Esophagus (tissue), 2 donors: Measurements from ENCODE around the gene POLR1G. TPM values are rescaled to one million over a fixed set of nuclear protein-coding genes. Genes with fewer than 3 reads are reported as not detected.

Source experiments
- H3K27ac ChIP-seq, 2 donors: one replicate each; pipeline ENCODE4 v1.5.1; 2013; ENCODE audit warnings: low read depth in 2 of 2, mild to moderate bottlenecking in 2 of 2, inconsistent platforms in 1 of 2, low read length in 1 of 2, moderate library complexity in 1 of 2
- H3K27me3 ChIP-seq, 2 donors: one replicate each; pipeline ENCODE4 v1.6.1; 2013; ENCODE audit warnings: low read length in 2 of 2, control low read depth in 1 of 2, mild to moderate bottlenecking in 1 of 2; ENCODE audit not compliant: insufficient read depth in 2 of 2, control insufficient read depth in 1 of 2
- H3K36me3 ChIP-seq, 2 donors: one replicate each; pipeline ENCODE4 v1.6.1; 2013; ENCODE audit warnings: low read length in 1 of 2; ENCODE audit not compliant: control insufficient read depth in 2 of 2, insufficient read depth in 2 of 2
- H3K4me1 ChIP-seq, 2 donors: one replicate each; pipeline ENCODE4 v1.6.1; 2013; ENCODE audit warnings: low read length in 1 of 2; ENCODE audit not compliant: control insufficient read depth in 2 of 2, insufficient read depth in 2 of 2
- H3K4me3 ChIP-seq, 2 donors: one replicate each; pipeline ENCODE4 v1.5.1; 2013; ENCODE audit warnings: low read length in 2 of 2, mild to moderate bottlenecking in 2 of 2, low read depth in 1 of 2, moderate library complexity in 1 of 2
- H3K9me3 ChIP-seq, 2 donors: one replicate each; pipeline ENCODE4 v1.6.1; 2013; ENCODE audit warnings: mild to moderate bottlenecking in 2 of 2, low read depth in 1 of 2, low read length in 1 of 2, moderate library complexity in 1 of 2; ENCODE audit not compliant: control insufficient read depth in 2 of 2, insufficient read depth in 1 of 2
- WGBS, 2 donors: extraction: QIAGEN DNeasy Blood & Tissue Kit; methylation state at CpG; one replicate each; pipeline ENCODE4 v1.1.7; 2013; 5-methylcytosine and 5-hydroxymethylcytosine counted together
- polyA plus RNA-seq, 2 donors: library from polyadenylated mRNA; stranded (reverse); fragments of 200-250 nt; gene quantifications; one replicate each; pipeline ENCODE4 v1.2.3, GENCODE V29; 2013
- donor health status: healthy with polysubstance abuse.
- donor health status: Bipolar disorder and iron deficiency.

The POLR1G gene, protein sequence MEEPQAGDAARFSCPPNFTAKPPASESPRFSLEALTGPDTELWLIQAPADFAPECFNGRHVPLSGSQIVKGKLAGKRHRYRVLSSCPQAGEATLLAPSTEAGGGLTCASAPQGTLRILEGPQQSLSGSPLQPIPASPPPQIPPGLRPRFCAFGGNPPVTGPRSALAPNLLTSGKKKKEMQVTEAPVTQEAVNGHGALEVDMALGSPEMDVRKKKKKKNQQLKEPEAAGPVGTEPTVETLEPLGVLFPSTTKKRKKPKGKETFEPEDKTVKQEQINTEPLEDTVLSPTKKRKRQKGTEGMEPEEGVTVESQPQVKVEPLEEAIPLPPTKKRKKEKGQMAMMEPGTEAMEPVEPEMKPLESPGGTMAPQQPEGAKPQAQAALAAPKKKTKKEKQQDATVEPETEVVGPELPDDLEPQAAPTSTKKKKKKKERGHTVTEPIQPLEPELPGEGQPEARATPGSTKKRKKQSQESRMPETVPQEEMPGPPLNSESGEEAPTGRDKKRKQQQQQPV
- polyA plus RNA-seq = 1 to 10 TPM; 6.3 to 6.8 TPM

- Histone ChIP-seq H3K36me3 (no peaks in the 10 kb centered on the region), H3K4me3 (peak within 1 kb of the TSS; percentile 84 to 93), H3K27ac (peak within 1 kb of the TSS; percentile 98 to 99), H3K9me3 (no peaks in the 10 kb centered on the region), H3K4me1 (no peaks in the 10 kb centered on the region), H3K27me3 (no peaks in the 10 kb centered on the region)
- WGBS, 2 donors = 0% methylated on average over 51 of the region's 51 CpGs
These were observed at the start of gene POLR1G for GRCh38 chr19:45406226-45407090. POLR1G (plus strand) TSS chr19:45406644; CDS start chr19:45406697, 53 bp downstream.

- Histone ChIP-seq H3K27me3 (no peaks in the 10 kb centered on the region), H3K36me3 (peaks cover 4 to 41% of the 10 kb centered on the region in 2 donors), H3K9me3 (peaks cover 0 to 4% of the 10 kb centered on the region in 2 donors), H3K27ac (no peak overlapping the region), H3K4me1 (peaks cover 0 to 2% of the 10 kb centered on the region in 2 donors), H3K4me3 (no peak overlapping the region)
- whole genome bisulfite sequencing, 2 donors = 87 to 88% methylated on average over 20 of the region's 20 CpGs
These were observed 49.5 kb upstream of the POLR1G start for GRCh38 chr19:45356760-45357444.

- Histone ChIP-seq H3K4me3 (no peak overlapping the region), H3K27ac (no peak overlapping the region), H3K4me1 (peaks cover 0 to 2% of the 10 kb centered on the region in 2 donors), H3K36me3 (peaks cover 0 to 39% of the 10 kb centered on the region in 2 donors), H3K27me3 (no peaks in the 10 kb centered on the region), H3K9me3 (peaks cover 0 to 4% of the 10 kb centered on the region in 2 donors)
- WGBS, 2 donors = 89 to 91% methylated on average over 11 of the region's 11 CpGs
These were observed 49.0 kb upstream of the POLR1G start for GRCh38 chr19:45357445-45357783.

DNA sequence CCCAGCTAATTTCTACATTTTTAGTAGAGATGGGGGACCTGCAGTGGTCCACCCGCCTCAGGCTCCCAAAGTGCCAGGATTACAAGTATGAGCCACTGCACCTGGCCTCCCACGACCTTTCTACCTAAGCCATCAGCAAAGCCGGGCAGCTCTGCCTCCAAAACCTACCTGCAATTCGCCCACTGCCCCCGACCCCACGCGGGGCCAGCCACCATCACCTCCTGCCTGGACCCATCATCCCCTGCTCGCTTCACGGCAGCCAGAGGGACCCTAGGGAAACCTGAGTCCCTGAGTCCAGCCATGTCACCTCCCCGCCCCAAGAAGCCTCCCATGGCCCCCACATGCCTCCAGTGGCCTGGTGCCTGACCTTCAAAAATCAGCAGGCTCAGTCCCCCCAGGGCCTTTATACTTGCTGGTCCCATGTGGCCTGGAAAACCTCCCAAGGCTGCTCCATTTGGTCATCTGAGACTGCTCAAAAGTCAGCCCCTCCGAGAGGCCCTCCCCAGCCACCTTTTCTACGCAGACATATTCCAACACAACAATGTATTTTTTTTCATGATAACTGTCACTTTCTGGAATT lies 48.1 kb upstream of the POLR1G start:
- Histone ChIP-seq H3K36me3 (peaks cover 0 to 38% of the 10 kb centered on the region in 2 donors), H3K27ac (no peak overlapping the region), H3K4me1 (peaks cover 0 to 2% of the 10 kb centered on the region in 2 donors), H3K27me3 (no peaks in the 10 kb centered on the region), H3K4me3 (no peak overlapping the region), H3K9me3 (peaks cover 0 to 4% of the 10 kb centered on the region in 2 donors)
- 92 to 93% methylated on average over 12 of the region's 12 CpGs for WGBS, 2 donors

DNA sequence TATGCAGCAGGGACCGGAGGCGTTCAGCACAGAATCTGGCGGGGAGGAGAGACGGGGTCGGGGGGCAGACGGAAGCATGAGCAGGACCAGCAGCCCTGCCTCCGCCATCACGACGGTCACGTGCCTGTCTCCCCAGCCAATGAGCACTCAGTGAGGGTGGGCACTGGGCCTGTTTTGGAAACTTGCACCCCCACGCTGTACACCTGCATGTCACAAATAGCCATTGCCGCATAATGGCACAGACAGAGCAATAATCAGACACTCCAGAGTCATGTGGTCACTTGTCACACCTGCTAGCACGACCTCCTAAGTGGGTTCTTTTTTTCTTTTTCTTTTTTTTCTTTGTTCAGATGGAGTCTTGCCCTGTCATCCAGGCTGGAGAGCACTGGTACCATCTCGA lies 44.8 kb upstream of the POLR1G start:
- Histone ChIP-seq H3K36me3 (peaks cover 0 to 35% of the 10 kb centered on the region in 2 donors), H3K4me3 (no peak overlapping the region), H3K4me1 (no peaks in the 10 kb centered on the region), H3K27ac (no peak overlapping the region), H3K9me3 (no peaks in the 10 kb centered on the region), H3K27me3 (no peaks in the 10 kb centered on the region)
- 93% methylated on average over 14 of the region's 14 CpGs for WGBS, 2 donors

DNA sequence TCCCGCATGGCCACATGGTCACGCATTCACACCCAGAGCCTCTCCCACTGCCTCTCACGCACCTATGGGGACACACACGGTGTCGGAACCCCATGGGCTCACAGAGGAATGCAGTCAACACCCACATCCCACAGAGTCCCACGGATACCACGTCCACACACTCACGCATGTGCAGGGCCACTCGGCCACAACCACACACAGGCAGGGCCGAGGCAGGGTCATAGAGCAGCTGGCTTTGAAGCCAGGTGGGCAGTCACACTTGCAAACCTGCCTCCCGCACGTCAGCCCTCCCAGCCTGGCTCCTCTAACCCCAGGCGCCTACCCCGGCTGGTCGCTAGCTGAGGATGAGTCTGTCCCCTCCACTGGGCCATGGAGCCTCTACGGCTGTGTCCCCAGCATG lies 44.2 kb upstream of the POLR1G start:
- 92% methylated on average over 16 of the region's 16 CpGs for WGBS, 2 donors
- no peaks in the 10 kb centered on the region for H3K9me3 ChIP-seq
- no peak overlapping the region for H3K27ac ChIP-seq
- no peak overlapping the region for H3K4me3 ChIP-seq
- no peaks in the 10 kb centered on the region for H3K4me1 ChIP-seq
- peaks cover 0 to 32% of the 10 kb centered on the region in 2 donors for H3K36me3 ChIP-seq
- H3K27me3 ChIP-seq = no peaks in the 10 kb centered on the region

DNA sequence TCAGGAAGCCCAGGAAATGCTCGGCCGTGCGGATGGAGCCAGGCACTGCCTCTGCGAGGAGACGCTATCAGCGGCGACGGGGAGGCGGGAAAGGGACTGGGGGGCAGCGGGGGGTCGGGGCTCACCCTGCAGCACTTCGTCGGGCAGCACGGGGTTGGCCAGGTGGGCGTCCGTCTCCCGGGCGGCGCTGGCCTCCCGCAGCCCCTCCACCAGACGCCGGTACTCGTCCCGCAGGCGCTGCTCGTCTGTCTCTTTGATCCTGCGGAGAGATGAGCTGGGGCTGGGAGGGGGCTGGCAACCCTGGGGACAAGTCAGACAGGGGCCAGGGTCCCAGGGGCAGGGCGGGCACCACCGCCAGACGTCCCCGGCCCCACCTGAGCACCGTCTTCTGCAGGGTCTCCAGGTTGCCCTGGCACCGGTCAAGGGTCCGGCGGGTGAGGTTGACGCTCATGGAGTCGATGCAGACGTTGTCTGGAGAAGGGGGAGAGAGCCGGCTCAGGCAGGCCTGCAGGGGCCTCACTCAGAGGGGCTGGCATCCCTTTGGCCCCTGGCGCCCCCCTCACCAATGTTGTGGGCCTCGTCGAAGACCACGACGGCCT lies 42.5 kb upstream of the POLR1G start:
- H3K4me1 ChIP-seq = no peaks in the 10 kb centered on the region
- 92 to 94% methylated on average over 34 to 44 of the region's 44 CpGs for WGBS, 2 donors
- no peaks in the 10 kb centered on the region for H3K9me3 ChIP-seq
- no peaks in the 10 kb centered on the region for H3K27me3 ChIP-seq
- no peak overlapping the region for H3K27ac ChIP-seq
- no peak overlapping the region for H3K4me3 ChIP-seq
- peaks cover 0 to 30% of the 10 kb centered on the region in 2 donors for H3K36me3 ChIP-seq

GRCh38 chr19:45364696-45365095 lies 41.7 kb upstream of the POLR1G start:
- 87 to 90% methylated on average over 12 of the region's 12 CpGs for WGBS, 2 donors
- H3K9me3 ChIP-seq = no peaks in the 10 kb centered on the region
- no peaks in the 10 kb centered on the region for H3K4me1 ChIP-seq
- H3K36me3 ChIP-seq = peaks cover 0 to 25% of the 10 kb centered on the region in 2 donors
- H3K27me3 ChIP-seq = no peaks in the 10 kb centered on the region
- no peak overlapping the region for H3K4me3 ChIP-seq
- H3K27ac ChIP-seq = no peak overlapping the region
